GM12878 (cell line): Measurements from ENCODE around the gene SCYL3.

Experiments used
- CTCF ChIP-seq, 3 experiments: IDR thresholded peaks in 2 of 3; conservative IDR thresholded peaks in 1 of 3; 2 replicates each; pipeline ENCODE4 v1.5.1; 2011; ENCODE audit warnings: low read depth in 3 of 3, low read length in 3 of 3, mild to moderate bottlenecking in 3 of 3, control low read depth in 2 of 3, moderate library complexity in 2 of 3, inconsistent platforms in 1 of 3, mixed read lengths in 1 of 3; ENCODE audit not compliant: control insufficient read depth in 2 of 3, insufficient read depth in 1 of 3; ENCODE audit errors: extremely low read depth in 1 of 3
- EZH2 ChIP-seq: IDR thresholded peaks from 2 replicates; pipeline ENCODE4 v1.6.1; 2012; ENCODE audit warnings: low read depth, mild to moderate bottlenecking, control low read depth, inconsistent platforms, low read length, borderline replicate concordance; ENCODE audit not compliant: control insufficient read depth
- NFIC ChIP-seq: IDR thresholded peaks from 2 replicates; pipeline ENCODE4 v1.6.1; 2012; ENCODE audit warnings: low read depth, mild to moderate bottlenecking, inconsistent platforms, low read length, moderate library complexity
- NKRF ChIP-seq: fragments of 450-650 bp; conservative IDR thresholded peaks from 2 replicates; pipeline ENCODE4 v1.6.1; 2017; ENCODE audit warnings: mild to moderate bottlenecking, moderate library complexity
- POLR2A ChIP-seq: IDR thresholded peaks from 2 replicates; pipeline ENCODE4 v1.6.1; 2011; ENCODE audit warnings: low read depth, mild to moderate bottlenecking, low read length
- RAD51 ChIP-seq: fragments of 450-650 bp; IDR thresholded peaks from 2 replicates; pipeline ENCODE4 v1.6.1; 2016; ENCODE audit warnings: moderate library complexity, mild to moderate bottlenecking, inconsistent platforms
- REST ChIP-seq: IDR thresholded peaks from 2 replicates; pipeline ENCODE4 v1.6.1; 2012; ENCODE audit warnings: mild to moderate bottlenecking, low read depth, low read length
- SMC3 ChIP-seq: IDR thresholded peaks from 2 replicates; pipeline ENCODE4 v1.6.1; 2011; ENCODE audit warnings: low read length, improper control_type of control experiment, borderline replicate concordance
- SPI1 ChIP-seq: IDR thresholded peaks from 2 replicates; pipeline ENCODE4 v1.6.1; 2011; ENCODE audit warnings: low read depth, mild to moderate bottlenecking, low read length, moderate library complexity, borderline replicate concordance; ENCODE audit not compliant: insufficient read depth
- ZBED1 ChIP-seq: IDR thresholded peaks from 2 replicates; pipeline ENCODE4 v1.6.1; 2016; ENCODE audit warnings: borderline replicate concordance
- ZNF592 ChIP-seq: fragments of 450-650 bp; IDR thresholded peaks from 2 replicates; pipeline ENCODE4 v1.6.1; 2017; ENCODE audit warnings: mild to moderate bottlenecking, moderate library complexity
- ZZZ3 ChIP-seq: IDR thresholded peaks from 2 replicates; pipeline ENCODE4 v1.6.1; 2011; ENCODE audit warnings: low read depth; ENCODE audit not compliant: control insufficient read depth, insufficient read length

- peak; percentile 25 to 54 (median 51); a peak in 5 of 6 replicates for TF ChIP-seq CTCF (IDR thresholded peaks at IDR 0.05 in 2 of 3, conservative IDR thresholded peaks at IDR 0.05 in 1 of 3; ENCODE audit: control insufficient read depth in 2 of 3, extremely low read depth in 1 of 3, insufficient read depth in 1 of 3, low read depth in 3 of 3, low read length in 3 of 3)
- no peak for TF ChIP-seq REST
- TF ChIP-seq POLR2A: no peak
- TF ChIP-seq SMC3: peak; percentile 55; the same call in 1 of the 2 replicates
- no peak for TF ChIP-seq NKRF
- TF ChIP-seq ZBED1: no peak
- TF ChIP-seq NFIC: no peak
- no peak for TF ChIP-seq EZH2
- no peak for TF ChIP-seq ZNF592
- TF ChIP-seq RAD51: no peak
- TF ChIP-seq ZZZ3: no peak
- no peak for TF ChIP-seq SPI1
These were observed 84.2 kb downstream of the SCYL3 start for GRCh38 chr1:169809370-169810095.
